K562 (cell line): ENCODE results near the gene AFG1L. TPM values are rescaled to one million over a fixed set of nuclear protein-coding genes. Genes with fewer than 3 reads are reported as not detected.
A peak's percentile ranks its signal among the peaks of the same experiment; 100 is the strongest.

Experiments
- ATAC-seq: fragments of 200-7000 bp; cut with Tn5 transposase; 3 replicates; pipeline ENCODE4 v1.9.1; 2020; ENCODE audit warnings: moderate library complexity
- BruUV-seq: library from RNA; stranded (reverse); fragments of 400-500 nt; replicated peaks from 2 replicates; lab custom pipeline; 2021; lab: Mats Ljungman, UMichigan
- CTCF ChIA-PET: fragments of 300-600 bp; formaldehyde crosslinking; extraction: SDS; loops from one replicate; lab custom pipeline; 2021; ENCODE audit warnings: low intra/inter-chr PET ratio; lab: Yijun Ruan, JAX
- POLR2A ChIA-PET: fragments of 300-600, 350-650 bp; sonication (Branson Sonifier 250); formaldehyde crosslinking; extraction: SDS; loops from one replicate; lab custom pipeline; 2021; ENCODE audit warnings: antibody characterized with exemption, inconsistent platforms; lab: Yijun Ruan, JAX
- DNase-seq, 4 experiments: peaks; one replicate each; pipeline versions ENCODE4 v3.0.0 to v3.0.0-alpha.2; 2011 to 2018; ENCODE audit warnings: low spot score in 3 of 4, mixed read lengths in 3 of 4; ENCODE audit errors: extremely low read depth in 1 of 4
- FAIRE-seq: peaks from 2 replicates; lab custom pipeline; 2011; peaks lifted over from hg19 to GRCh38; lab: Jason Lieb, UNC
- H2AFZ ChIP-seq: 2 replicates; pipeline ENCODE4 v1.6.0; 2011; ENCODE audit warnings: low read depth, low read length, control low read depth, inconsistent platforms
- H3K27ac ChIP-seq: fragments of 200-600 bp; 3 replicates; pipeline ENCODE4 v1.8.0; 2011; ENCODE audit warnings: low read depth, mild to moderate bottlenecking, control low read depth, inconsistent platforms, low read length, moderate library complexity, mixed read lengths; ENCODE audit errors: extremely low read depth
- H3K27me3 ChIP-seq, 2 experiments: fragments of 300-600 bp in 1 of 2; 2 replicates in 1 of 2; 3 replicates in 1 of 2; pipeline versions ENCODE4 v1.6.0 to v1.8.0; 2011; ENCODE audit warnings: inconsistent platforms in 2 of 2, low read length in 2 of 2, mild to moderate bottlenecking in 1 of 2, mixed read lengths in 1 of 2, moderate library complexity in 1 of 2; ENCODE audit not compliant: control insufficient read depth in 2 of 2, insufficient read depth in 2 of 2
- H3K36me3 ChIP-seq: fragments of 300-600 bp; 3 replicates; pipeline ENCODE4 v1.8.0; 2011; ENCODE audit warnings: mild to moderate bottlenecking, low read length, inconsistent platforms; ENCODE audit not compliant: control insufficient read depth, insufficient read depth
- H3K4me1 ChIP-seq, 2 experiments: fragments of 200-600 bp in 1 of 2; replicated peaks in 1 of 2; 2 replicates in 1 of 2; 3 replicates in 1 of 2; pipeline versions ENCODE4 v1.5.1 to v1.8.0; 2011; ENCODE audit warnings: inconsistent platforms in 2 of 2, low read length in 2 of 2, mild to moderate bottlenecking in 1 of 2, mixed read lengths in 1 of 2, moderate library complexity in 1 of 2; ENCODE audit not compliant: control insufficient read depth in 2 of 2, insufficient read depth in 2 of 2
- H3K4me2 ChIP-seq: 2 replicates; pipeline ENCODE4 v1.6.1; 2011; ENCODE audit warnings: low read length, control low read depth, inconsistent platforms, mixed read lengths; ENCODE audit not compliant: insufficient read depth
- H3K4me3 ChIP-seq: fragments of 200-600 bp; sonication (generic), shearing (Covaris generic); 2 replicates; pipeline ENCODE4 v1.5.1; 2016; ENCODE audit warnings: control low read depth, inconsistent platforms
- H3K79me2 ChIP-seq: fragments of 200-600 bp; 3 replicates; pipeline ENCODE4 v1.8.0; 2011; ENCODE audit warnings: low read length, inconsistent platforms; ENCODE audit not compliant: control insufficient read depth, insufficient read depth
- H3K9ac ChIP-seq, 2 experiments: 2 replicates each; pipeline versions ENCODE4 v1.6.0 to v1.6.1; 2011; ENCODE audit warnings: low read depth in 2 of 2, low read length in 2 of 2, control low read depth in 1 of 2, inconsistent platforms in 1 of 2, mild to moderate bottlenecking in 1 of 2, mixed read lengths in 1 of 2; ENCODE audit not compliant: insufficient read depth in 1 of 2
- H3K9me1 ChIP-seq: one replicate; pipeline ENCODE4 v1.6.0; 2011; ENCODE audit warnings: inconsistent platforms, mild to moderate bottlenecking, low read length, moderate library complexity; ENCODE audit not compliant: control insufficient read depth, insufficient read depth
- H3K9me3 ChIP-seq: replicated peaks from 2 replicates; pipeline ENCODE4 v1.5.1; 2011; ENCODE audit warnings: low read depth, low read length, inconsistent platforms; ENCODE audit not compliant: control insufficient read depth, insufficient read depth
- H4K20me1 ChIP-seq: replicated peaks from 2 replicates; pipeline ENCODE4 v1.6.1; 2011; ENCODE audit warnings: low read length, inconsistent platforms, mixed read lengths; ENCODE audit not compliant: control insufficient read depth, insufficient read depth
- CHAMP1 ChIP-seq: fragments of 450-650 bp; IDR thresholded peaks from 2 replicates; pipeline ENCODE4 v1.6.1; 2016; ENCODE audit warnings: mild to moderate bottlenecking
- CREB3L1 ChIP-seq: fragments of 450-650 bp; IDR thresholded peaks from 2 replicates; pipeline ENCODE4 v1.6.1; 2014; ENCODE audit warnings: low read depth, mild to moderate bottlenecking, moderate library complexity, borderline replicate concordance
- HDAC1 ChIP-seq, 2 experiments: fragments of 450-650 bp; IDR thresholded peaks; 2 replicates each; pipeline ENCODE4 v1.6.1; 2016 to 2017; ENCODE audit warnings: inconsistent platforms in 1 of 2, mild to moderate bottlenecking in 1 of 2, moderate library complexity in 1 of 2
- MLLT1 ChIP-seq, 2 experiments: fragments of 450-650 bp; IDR thresholded peaks; 2 replicates each; pipeline ENCODE4 v1.6.1; 2016
- RBBP5 ChIP-seq: fragments of 200-600 bp; sonication (generic); IDR thresholded peaks from 2 replicates; pipeline ENCODE4 v1.6.1; 2012; ENCODE audit warnings: borderline replicate concordance, mild to moderate bottlenecking, low read length, control low read depth, inconsistent platforms; ENCODE audit not compliant: insufficient read depth, poor library complexity, severe bottlenecking
- WGBS: fragments of 100-300 bp; shearing (Covaris generic); methylation state at CpG from one replicate; pipeline ENCODE4 v1.1.6; 2016; ENCODE audit warnings: low coverage, mixed read lengths; ENCODE audit not compliant: insufficient coverage; ENCODE audit errors: missing lambda C conversion rate; 5-methylcytosine and 5-hydroxymethylcytosine counted together
- in situ Hi-C: fragments of 300-500 bp; cut with MboI; formaldehyde crosslinking; loops from 4 replicates; pipeline ENCODE4 v1.15.0; 2018; ENCODE audit warnings: inconsistent platforms, mixed read lengths
- intact Hi-C: fragments of 100-400 bp; cut with micrococcal nuclease; formaldehyde crosslinking; loops from 2 replicates; pipeline ENCODE4 v1.14.2; 2022
- polyA plus RNA-seq, 8 experiments: library from polyadenylated mRNA; depleted of rRNA in 4 of 8; stranded (reverse) in 5 of 8; unstranded in 3 of 8; fragments of >200 nt; fragmentation: Nextera tagmentation in 2 of 8; fragmentation: Illumina TruSeq in 1 of 8; extraction: Ambion mirVana in 2 of 8; extraction: Trizol in 1 of 8; gene quantifications; 2 replicates each; pipeline versions ENCODE4 v1.2.1 to v1.2.3, GENCODE V29; 2011 to 2014; ENCODE audit warnings: inconsistent platforms in 1 of 8, missing spikeins in 1 of 8
- total RNA-seq, 7 experiments: library from RNA; depleted of rRNA in 6 of 7; stranded (reverse); fragments of >200 nt in 6 of 7; fragmentation: Illumina TruSeq in 2 of 7; extraction: Trizol in 2 of 7; gene quantifications; 2 replicates each; pipeline versions ENCODE4 v1.2.1 to v1.2.3, GENCODE V29; 2011 to 2021; ENCODE audit warnings: low replicate concordance in 1 of 7

Gene AFG1L
- total and polyA plus RNA-seq, 9 of the 15 experiments (the other 6 are each of a cell fraction or from before 2014, with no cell fraction given): 2.2 to 15.5 (median 5.8) TPM

- DNase-seq: peak; percentile 78 to 85 (median 84)
- Histone ChIP-seq H3K9ac (peak overlapping the region; percentile 88 to 97), H3K4me2 (peak overlapping the region; percentile 87), H3K9me1 (no peaks in the 10 kb centered on the region), H4K20me1 (no peaks in the 10 kb centered on the region; the same call in 1 of the 2 replicates), H3K9me3 (no peaks in the 10 kb centered on the region), H2AFZ (peak overlapping the region; percentile 98), H3K79me2 (peaks cover 16% of the 10 kb centered on the region; the same call in 2 of the 3 replicates), H3K4me1 (peaks cover 19 to 44% of the 10 kb centered on the region in 2 experiments), H3K27me3 (no peaks in the 10 kb centered on the region), H3K27ac (peak overlapping the region; percentile 99), H3K4me3 (peak overlapping the region; percentile 82), H3K36me3 (no peaks in the 10 kb centered on the region)
- FAIRE-seq: no peak
- POLR2A ChIA-PET: interaction anchor here (0.6 to 3.4 kb wide), 17 partner anchors 9 to 828 kb away, joined by 3 to 17 read pairs (median 4); partner anchors contain the start of gene ARMC2
- no TSS peak for BruUV-seq
- peak; percentile 24 for ATAC-seq
- WGBS: 8% methylated on average over 52 of the region's 105 CpGs
- intact Hi-C loops (loop anchor here (5.0 kb wide), 2 partner anchors 280 to 515 kb away; no protein-coding TSS in a partner anchor), in situ Hi-C loops (no loop called here)
- CTCF ChIA-PET: interaction anchor here (0.6 to 0.7 kb wide), 2 partner anchors 445 to 581 kb away, joined by 3 to 4 read pairs; no protein-coding TSS in a partner anchor
- TF ChIP-seq MLLT1 (IDR thresholded peaks at IDR 0.05) (0 out of 4 replicates have a peak, but pooled peaks of 1 of the 2 experiments have one; percentile 30), CREB3L1 (peak; percentile 70; the same call in 1 of the 2 replicates), CHAMP1 (no peak), RBBP5 (peak; percentile 77), HDAC1 (IDR thresholded peaks at IDR 0.05) (peak in 1 of 2 experiments; percentile 50; a peak in 1 of 4 replicates)
These were observed 262.9 kb downstream of the AFG1L start for GRCh38 chr6:108557494-108558371.
